Heart left ventricle (tissue), 16 donors: ENCODE measurements around the gene CDK5RAP2. TPM values are rescaled to one million over a fixed set of nuclear protein-coding genes. Genes with fewer than 3 reads are reported as not detected.

Source experiments
- ATAC-seq, 4 donors: fragments of 200-7000 bp; cut with Tn5 transposase; one replicate each; pipeline ENCODE4 v1.9.1; 2020 to 2022; ENCODE audit warnings: moderate library complexity in 4 of 4, mild to moderate bottlenecking in 3 of 4, moderate number of reproducible peaks in 1 of 4
- DNase-seq, 5 donors: peaks; one replicate each; pipeline ENCODE4 v3.0.0-alpha.2; 2020
- H3K27ac ChIP-seq, 12 donors: fragments of 200-600 bp; sonication (generic) in 4 of 12; one replicate each; pipeline versions ENCODE4 v1.5.0 to v1.8.0; 2016 to 2022; ENCODE audit warnings: mild to moderate bottlenecking in 2 of 12
- H3K27me3 ChIP-seq, 9 donors: fragments of 200-600 bp; sonication (generic) in 2 of 9; one replicate each; pipeline versions ENCODE4 v1.5.1 to v1.8.0; 2016 to 2022; ENCODE audit warnings: mild to moderate bottlenecking in 3 of 9
- H3K36me3 ChIP-seq, 9 donors: fragments of 200-600 bp; sonication (generic) in 2 of 9; one replicate each; pipeline versions ENCODE4 v1.5.0 to v1.8.0; 2018 to 2022; ENCODE audit warnings: mild to moderate bottlenecking in 2 of 9
- H3K4me1 ChIP-seq, 12 donors: fragments of 200-600 bp; sonication (generic) in 4 of 12; one replicate each; pipeline versions ENCODE4 v1.5.0 to v1.8.0; 2016 to 2022; ENCODE audit warnings: mild to moderate bottlenecking in 3 of 12
- H3K4me3 ChIP-seq, 12 donors: fragments of 200-600 bp; sonication (generic) in 4 of 12; one replicate each; pipeline versions ENCODE4 v1.5.0 to v1.8.0; 2017 to 2022; ENCODE audit warnings: mild to moderate bottlenecking in 9 of 12, moderate library complexity in 4 of 12
- H3K9me3 ChIP-seq, 12 donors: fragments of 200-600 bp; sonication (generic) in 4 of 12; one replicate each; pipeline versions ENCODE4 v1.5.0 to v1.8.0; 2016 to 2022; ENCODE audit warnings: mild to moderate bottlenecking in 1 of 12
- POLR2A ChIP-seq, 2 donors: fragments of 450-650 bp; IDR thresholded peaks; one replicate each; pipeline ENCODE4 v1.6.1; 2017; ENCODE audit warnings: antibody characterized with exemption in 2 of 2, mild to moderate bottlenecking in 2 of 2, moderate library complexity in 2 of 2
- WGBS, 4 donors: extraction: QIAGEN DNeasy Blood & Tissue Kit in 2 of 4; methylation state at CpG; one replicate each; pipeline versions ENCODE4 v1.1.5 to v1.1.7; 2013 to 2018; 5-methylcytosine and 5-hydroxymethylcytosine counted together
- intact Hi-C, 10 donors: fragments of 100-400 bp; cut with DNase I; formaldehyde crosslinking; loops; one replicate each; pipeline versions ENCODE4 v1.11.1 to v1.14.2; 2022
- polyA plus RNA-seq, 2 donors: library from polyadenylated mRNA; stranded (reverse); fragments of 200-250 nt; gene quantifications; one replicate each; pipeline ENCODE4 v1.2.3, GENCODE V29; 2013
- total RNA-seq, 9 donors: library from RNA; depleted of rRNA in 2 of 9; stranded (reverse); fragments of >200 nt in 2 of 9; fragmentation: NEBNext Ultra II Directional in 3 of 9; extraction: Animal tissue kit (Norgen Biotek cat#: 25700) in 3 of 9; gene quantifications; one replicate each; pipeline versions ENCODE4 v1.1.0 to v1.2.4, GENCODE V29; 2016 to 2023
- TF ChIP-seq, protein P1 (sequence below), 12 donors: fragments of 200-600 bp; sonication (generic) in 4 of 12; IDR thresholded peaks; one replicate each; pipeline versions ENCODE4 v1.5.0 to v1.8.0; 2018 to 2022; ENCODE audit warnings: antibody characterized with exemption in 12 of 12, mild to moderate bottlenecking in 5 of 12
- donor health status: ischemic (EF 13 %, LVEDD 7.1; RV severe dilation, severe dysfunction).
- donor health status: healthy with polysubstance abuse.
- donor health status: DM: no; HTN: yes; CAD: no.
- donor health status: DM: no; HTN: no; CAD: no.
- donor health status: ischemic (EF 25% LVEDD 6.9; RV normal size, moderate dysfunction).
- donor health status: ischemic (EF 25% LVEDD 5.7; RV mildly dilated, moderate dysfunction).
- donor health status: healthy.
- donor health status: DM: yes; HTN: yes; CAD: no.
- donor health status: ischemic (EF 35%, LVEDD 5.7; RV mildly dilated, moderate dysfunction).
- donor health status: nonischemic (EF 11% LVEDD 7.7; RV severe dilation, severe dysfunction).
- donor health status: DM: yes; HTN: yes; CAD: no.
- donor health status: PGD.
- donor health status: ischemic (EF 29% LVEDD 5.4; RV normal size, mild dysfunction).
- donor health status: nonischemic (EF 23%, LVEDD 6.1; RV moderate dilation, normal function).

Gene CDK5RAP2
- total and polyA plus RNA-seq, 11 donors: 26.1 to 114 (median 53.1) TPM

- no peak for ATAC-seq
- H3K27ac ChIP-seq: no peak overlapping the region
- no peaks in the 10 kb centered on the region for H3K27me3 ChIP-seq
- no peaks in the 10 kb centered on the region for H3K9me3 ChIP-seq
- intact Hi-C loops: no loop called here
- peaks cover 0 to 22% (median 11%) of the 10 kb centered on the region in 12 donors for H3K4me1 ChIP-seq
- WGBS, 4 donors: 55 to 67% (median 65%) methylated on average over 11 of the region's 11 CpGs
- peaks cover 0 to 32% (median 24%) of the 10 kb centered on the region in 9 donors for H3K36me3 ChIP-seq
- DNase-seq: no peak
- no peak for TF ChIP-seq POLR2A (IDR thresholded peaks at IDR 0.05)
- TF ChIP-seq, protein P1, sequence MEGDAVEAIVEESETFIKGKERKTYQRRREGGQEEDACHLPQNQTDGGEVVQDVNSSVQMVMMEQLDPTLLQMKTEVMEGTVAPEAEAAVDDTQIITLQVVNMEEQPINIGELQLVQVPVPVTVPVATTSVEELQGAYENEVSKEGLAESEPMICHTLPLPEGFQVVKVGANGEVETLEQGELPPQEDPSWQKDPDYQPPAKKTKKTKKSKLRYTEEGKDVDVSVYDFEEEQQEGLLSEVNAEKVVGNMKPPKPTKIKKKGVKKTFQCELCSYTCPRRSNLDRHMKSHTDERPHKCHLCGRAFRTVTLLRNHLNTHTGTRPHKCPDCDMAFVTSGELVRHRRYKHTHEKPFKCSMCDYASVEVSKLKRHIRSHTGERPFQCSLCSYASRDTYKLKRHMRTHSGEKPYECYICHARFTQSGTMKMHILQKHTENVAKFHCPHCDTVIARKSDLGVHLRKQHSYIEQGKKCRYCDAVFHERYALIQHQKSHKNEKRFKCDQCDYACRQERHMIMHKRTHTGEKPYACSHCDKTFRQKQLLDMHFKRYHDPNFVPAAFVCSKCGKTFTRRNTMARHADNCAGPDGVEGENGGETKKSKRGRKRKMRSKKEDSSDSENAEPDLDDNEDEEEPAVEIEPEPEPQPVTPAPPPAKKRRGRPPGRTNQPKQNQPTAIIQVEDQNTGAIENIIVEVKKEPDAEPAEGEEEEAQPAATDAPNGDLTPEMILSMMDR (IDR thresholded peaks at IDR 0.05): no peak
- no peak overlapping the region for H3K4me3 ChIP-seq
These were observed 193.4 kb downstream of the CDK5RAP2 start for GRCh38 chr9:120386390-120387131.

- intact Hi-C loops: no loop called here
- no peaks in the 10 kb centered on the region for H3K9me3 ChIP-seq
These were observed 194.2 kb downstream of the CDK5RAP2 start for GRCh38 chr9:120385606-120386389.

GRCh38 chr9:120384925-120385272, 195.1 kb downstream of the CDK5RAP2 start:
- Histone ChIP-seq H3K27ac (no peak overlapping the region), H3K4me3 (no peak overlapping the region), H3K27me3 (no peaks in the 10 kb centered on the region), H3K9me3 (peaks cover 0 to 6% (median 0%) of the 10 kb centered on the region in 12 donors), H3K36me3 (peaks cover 0 to 15% (median 7%) of the 10 kb centered on the region in 9 donors), H3K4me1 (peaks cover 0 to 22% (median 11%) of the 10 kb centered on the region in 12 donors)
- WGBS, 4 donors: 94 to 96% (median 95%) methylated on average over 3 to 4 of the region's 4 CpGs
- DNase-seq: no peak
- ATAC-seq: no peak
- intact Hi-C loops: no loop called here
- TF ChIP-seq, protein P1 (IDR thresholded peaks at IDR 0.05): no peak
- TF ChIP-seq POLR2A (IDR thresholded peaks at IDR 0.05): no peak

More at GRCh38 chr9:120385606-120386389, 194.2 kb downstream of the CDK5RAP2 start:
- WGBS, 4 donors: 88 to 92% (median 89%) methylated on average over 15 to 16 of the region's 16 CpGs
- DNase-seq (no peak), ATAC-seq (no peak)
- H3K4me3 ChIP-seq: no peak overlapping the region
- H3K27me3 ChIP-seq: no peaks in the 10 kb centered on the region
- TF ChIP-seq POLR2A (IDR thresholded peaks at IDR 0.05): no peak
- TF ChIP-seq, protein P1 (IDR thresholded peaks at IDR 0.05): no peak
- no peak overlapping the region for H3K27ac ChIP-seq
- peaks cover 0 to 24% (median 16%) of the 10 kb centered on the region in 9 donors for H3K36me3 ChIP-seq
- peaks cover 0 to 22% (median 11%) of the 10 kb centered on the region in 12 donors for H3K4me1 ChIP-seq
